Measurements from ENCODE around the gene MRPS33. TPM values are rescaled to one million over a fixed set of nuclear protein-coding genes. Genes with fewer than 3 reads are reported as not detected.

MRPS33 gene
- 10 to 100 TPM; 11.7 to 24.6 TPM for total RNA-seq

DNA sequence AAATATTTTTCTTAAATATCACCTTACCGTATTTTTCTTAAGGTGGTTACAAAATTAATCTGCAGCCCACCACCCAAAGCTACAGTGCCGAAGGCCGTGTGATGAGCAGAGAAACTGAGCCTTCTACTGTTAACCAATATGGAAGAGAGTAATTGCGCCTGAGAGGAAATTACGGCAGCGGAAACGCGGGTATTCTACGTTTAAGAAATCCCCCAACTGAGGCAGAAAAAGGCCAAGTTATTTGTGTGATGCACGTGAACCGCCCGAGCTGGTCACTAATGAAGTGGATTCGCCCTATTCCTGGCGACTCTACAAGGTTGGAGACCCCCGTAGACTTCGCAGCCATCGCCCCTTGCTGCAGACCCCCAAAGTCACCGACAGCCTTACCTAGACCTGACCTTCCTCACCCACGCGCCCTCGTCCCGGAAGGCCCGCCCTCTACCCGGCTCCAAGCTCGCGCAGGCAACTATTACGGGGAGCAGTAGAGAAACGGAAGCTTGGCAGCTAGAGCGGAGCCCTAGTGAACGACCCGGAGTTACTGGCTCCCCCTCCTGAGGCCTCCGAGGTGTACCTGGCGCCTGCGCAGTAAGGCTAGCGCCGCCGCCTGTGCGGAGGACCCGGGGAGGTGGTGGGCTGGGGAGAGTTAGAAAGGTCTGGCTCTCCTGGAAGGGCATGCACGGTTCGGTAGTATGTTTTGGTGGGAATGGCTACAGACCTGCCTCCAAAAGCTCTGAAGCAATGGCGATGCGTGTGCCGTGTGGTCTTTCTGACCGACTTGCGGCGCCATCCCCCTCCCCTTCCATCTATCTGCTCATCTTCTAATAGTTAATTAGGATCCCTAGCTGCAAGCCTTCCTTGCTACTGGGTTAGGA, at the start of gene MRPS33:
TSS of gene MRPS33 (minus strand) at position 429 of the 872 bp plus-strand sequence. CDS start 4,319 bp downstream, outside the sequence.

Small RNAs within 50 kb of the gene (small RNA-seq; reads per million reads assigned to genes)
- 0 reads per million in 2 donors for gene RNU4-74P

Other genes starting within 250 kb of the MRPS33 start
- 10 to 100 TPM; 22.6 to 31.3 TPM for gene BRAF, start 90.0 kb downstream of the MRPS33 start, total RNA-seq
- gene TMEM178B, start 59.1 kb upstream of the MRPS33 start, total RNA-seq, result 1 to 10 TPM in 1 of 2 donors, under 1 TPM in 1; under 0.01 to 1.7 TPM